Neural cell (in vitro differentiated cells): ENCODE results near the gene CACNA1H.

Experiments
- EZH2 ChIP-seq: fragments of 200-600, 300-800 bp; shearing (Covaris generic), sonication (generic); IDR thresholded peaks from 2 replicates; pipeline ENCODE4 v1.6.1; 2014; ENCODE audit warnings: antibody characterized with exemption, low read length, borderline replicate concordance, mild to moderate bottlenecking; ENCODE audit not compliant: insufficient read depth, poor library complexity, severe bottlenecking
- MXI1 ChIP-seq: fragments of 450-650 bp; conservative IDR thresholded peaks from 2 replicates; pipeline ENCODE4 v1.6.1; 2014; ENCODE audit warnings: antibody characterized with exemption, mild to moderate bottlenecking; ENCODE audit not compliant: poor library complexity, severe bottlenecking
- POLR2AphosphoS5 ChIP-seq: IDR thresholded peaks from 2 replicates; pipeline ENCODE4 v1.6.1; 2012
- RAD21 ChIP-seq: fragments of 450-650 bp; conservative IDR thresholded peaks from 2 replicates; pipeline ENCODE4 v1.6.1; 2014; ENCODE audit warnings: antibody characterized with exemption, mild to moderate bottlenecking, moderate library complexity
- TAF1 ChIP-seq: IDR thresholded peaks from 2 replicates; pipeline ENCODE4 v1.6.1; 2012; ENCODE audit warnings: low read depth
- TF ChIP-seq, protein P1 (sequence below): fragments of 450-650 bp; IDR thresholded peaks from 2 replicates; pipeline ENCODE4 v1.5.1; 2014; ENCODE audit warnings: antibody characterized with exemption, mild to moderate bottlenecking, moderate library complexity; ENCODE audit not compliant: poor library complexity, severe bottlenecking
- TF ChIP-seq, protein P2 (sequence below): IDR thresholded peaks from 2 replicates; pipeline ENCODE4 v1.6.1; 2012; ENCODE audit warnings: borderline replicate concordance

DNA sequence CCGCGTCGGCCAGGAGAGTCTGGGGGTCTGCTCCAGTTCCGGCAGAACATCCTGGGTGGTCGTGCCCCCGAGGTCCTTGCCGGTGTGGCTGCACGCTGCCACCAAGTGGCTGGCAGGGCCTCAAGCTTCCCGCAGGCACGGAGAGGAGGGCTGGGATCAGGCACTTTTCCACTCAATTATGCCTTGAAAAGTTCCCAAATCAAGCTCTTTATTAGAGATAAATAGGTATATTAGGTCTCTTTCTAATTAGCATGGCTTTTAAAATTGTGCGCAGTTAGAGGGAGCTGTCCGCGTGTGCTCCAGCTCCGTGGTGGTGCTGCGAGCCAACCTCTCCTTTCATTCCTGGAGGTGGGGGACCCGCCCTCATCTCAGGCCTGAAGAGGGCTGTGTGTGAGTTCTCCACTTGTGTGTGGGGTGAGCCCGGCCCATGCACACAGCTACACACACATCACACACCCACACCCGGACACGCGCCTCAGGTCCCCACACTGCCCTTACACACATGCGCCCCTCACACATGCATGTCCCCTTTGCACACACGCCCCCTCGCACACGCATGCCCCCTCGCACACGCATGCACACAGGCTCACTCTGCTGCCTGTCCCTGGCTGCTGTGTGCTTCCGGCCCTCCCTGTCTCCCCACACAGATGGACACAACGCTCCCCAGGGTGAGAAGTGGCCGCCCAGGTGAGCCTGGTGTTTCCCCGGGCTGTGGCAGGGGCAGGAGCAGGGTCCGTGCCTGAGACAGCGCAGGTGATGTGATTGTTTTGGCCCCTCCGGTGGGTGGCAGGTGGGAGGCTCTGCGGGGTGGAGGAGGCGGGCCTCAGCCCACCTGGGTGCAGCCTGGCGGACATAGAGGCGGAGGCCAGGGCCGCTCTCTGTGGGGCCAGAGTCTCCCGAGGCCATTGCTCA, 28.8 kb downstream of the CACNA1H start:
- TF ChIP-seq, protein P1, sequence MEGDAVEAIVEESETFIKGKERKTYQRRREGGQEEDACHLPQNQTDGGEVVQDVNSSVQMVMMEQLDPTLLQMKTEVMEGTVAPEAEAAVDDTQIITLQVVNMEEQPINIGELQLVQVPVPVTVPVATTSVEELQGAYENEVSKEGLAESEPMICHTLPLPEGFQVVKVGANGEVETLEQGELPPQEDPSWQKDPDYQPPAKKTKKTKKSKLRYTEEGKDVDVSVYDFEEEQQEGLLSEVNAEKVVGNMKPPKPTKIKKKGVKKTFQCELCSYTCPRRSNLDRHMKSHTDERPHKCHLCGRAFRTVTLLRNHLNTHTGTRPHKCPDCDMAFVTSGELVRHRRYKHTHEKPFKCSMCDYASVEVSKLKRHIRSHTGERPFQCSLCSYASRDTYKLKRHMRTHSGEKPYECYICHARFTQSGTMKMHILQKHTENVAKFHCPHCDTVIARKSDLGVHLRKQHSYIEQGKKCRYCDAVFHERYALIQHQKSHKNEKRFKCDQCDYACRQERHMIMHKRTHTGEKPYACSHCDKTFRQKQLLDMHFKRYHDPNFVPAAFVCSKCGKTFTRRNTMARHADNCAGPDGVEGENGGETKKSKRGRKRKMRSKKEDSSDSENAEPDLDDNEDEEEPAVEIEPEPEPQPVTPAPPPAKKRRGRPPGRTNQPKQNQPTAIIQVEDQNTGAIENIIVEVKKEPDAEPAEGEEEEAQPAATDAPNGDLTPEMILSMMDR, result peak; percentile 55
- peak; percentile 55 for TF ChIP-seq RAD21
- TF ChIP-seq TAF1, result no peak
- TF ChIP-seq, protein P2, sequence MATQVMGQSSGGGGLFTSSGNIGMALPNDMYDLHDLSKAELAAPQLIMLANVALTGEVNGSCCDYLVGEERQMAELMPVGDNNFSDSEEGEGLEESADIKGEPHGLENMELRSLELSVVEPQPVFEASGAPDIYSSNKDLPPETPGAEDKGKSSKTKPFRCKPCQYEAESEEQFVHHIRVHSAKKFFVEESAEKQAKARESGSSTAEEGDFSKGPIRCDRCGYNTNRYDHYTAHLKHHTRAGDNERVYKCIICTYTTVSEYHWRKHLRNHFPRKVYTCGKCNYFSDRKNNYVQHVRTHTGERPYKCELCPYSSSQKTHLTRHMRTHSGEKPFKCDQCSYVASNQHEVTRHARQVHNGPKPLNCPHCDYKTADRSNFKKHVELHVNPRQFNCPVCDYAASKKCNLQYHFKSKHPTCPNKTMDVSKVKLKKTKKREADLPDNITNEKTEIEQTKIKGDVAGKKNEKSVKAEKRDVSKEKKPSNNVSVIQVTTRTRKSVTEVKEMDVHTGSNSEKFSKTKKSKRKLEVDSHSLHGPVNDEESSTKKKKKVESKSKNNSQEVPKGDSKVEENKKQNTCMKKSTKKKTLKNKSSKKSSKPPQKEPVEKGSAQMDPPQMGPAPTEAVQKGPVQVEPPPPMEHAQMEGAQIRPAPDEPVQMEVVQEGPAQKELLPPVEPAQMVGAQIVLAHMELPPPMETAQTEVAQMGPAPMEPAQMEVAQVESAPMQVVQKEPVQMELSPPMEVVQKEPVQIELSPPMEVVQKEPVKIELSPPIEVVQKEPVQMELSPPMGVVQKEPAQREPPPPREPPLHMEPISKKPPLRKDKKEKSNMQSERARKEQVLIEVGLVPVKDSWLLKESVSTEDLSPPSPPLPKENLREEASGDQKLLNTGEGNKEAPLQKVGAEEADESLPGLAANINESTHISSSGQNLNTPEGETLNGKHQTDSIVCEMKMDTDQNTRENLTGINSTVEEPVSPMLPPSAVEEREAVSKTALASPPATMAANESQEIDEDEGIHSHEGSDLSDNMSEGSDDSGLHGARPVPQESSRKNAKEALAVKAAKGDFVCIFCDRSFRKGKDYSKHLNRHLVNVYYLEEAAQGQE, result no peak
- TF ChIP-seq EZH2, result no peak
- TF ChIP-seq POLR2AphosphoS5, result no peak
- TF ChIP-seq MXI1, result no peak
